SK-N-SH treated with all-trans-retinoic acid at 6 μM for 48 hours (cell line): ENCODE measurements around the gene CAMK2B.

Source experiments
- ARNTL ChIP-seq: fragments of 450-650 bp; formaldehyde crosslinking; IDR thresholded peaks from 2 replicates; pipeline ENCODE4 v1.5.0; 2020; ENCODE audit warnings: low read depth, mild to moderate bottlenecking, moderate library complexity, borderline replicate concordance
- CREB5 ChIP-seq: fragments of 250-450 bp; sonication (Bioruptor Pico); IDR thresholded peaks from 2 replicates; pipeline ENCODE4 v1.5.1; 2020; ENCODE audit warnings: low read depth, mild to moderate bottlenecking, moderate library complexity
- CSRNP3 ChIP-seq: fragments of 250-450 bp; sonication (Bioruptor Pico); IDR thresholded peaks from 2 replicates; pipeline ENCODE4 v1.5.1; 2021; ENCODE audit warnings: mild to moderate bottlenecking, moderate library complexity
- GLIS3 ChIP-seq: fragments of 250-450 bp; sonication (Bioruptor Pico); IDR thresholded peaks from 2 replicates; pipeline ENCODE4 v1.5.0; 2020; ENCODE audit warnings: mild to moderate bottlenecking, moderate library complexity
- PATZ1 ChIP-seq: fragments of 250-450 bp; sonication (Bioruptor Pico); IDR thresholded peaks from 2 replicates; pipeline ENCODE4 v1.8.0; 2020; ENCODE audit warnings: mild to moderate bottlenecking, moderate library complexity, borderline replicate concordance
- PPARA ChIP-seq: fragments of 250-450 bp; sonication (Bioruptor Pico); IDR thresholded peaks from 2 replicates; pipeline ENCODE4 v1.5.0; 2020; ENCODE audit warnings: mild to moderate bottlenecking, borderline replicate concordance
- RARB ChIP-seq: fragments of 250-450 bp; sonication (Bioruptor Pico); IDR thresholded peaks from 2 replicates; pipeline ENCODE4 v1.8.0; 2021; ENCODE audit warnings: mild to moderate bottlenecking, moderate library complexity
- SNAI2 ChIP-seq: fragments of 250-450 bp; sonication (Bioruptor Pico); IDR thresholded peaks from 2 replicates; pipeline ENCODE4 v1.5.0; 2020; ENCODE audit warnings: mild to moderate bottlenecking, moderate library complexity
- TCF4 ChIP-seq: fragments of 250-450 bp; sonication (Bioruptor Pico); IDR thresholded peaks from 2 replicates; pipeline ENCODE4 v1.8.0; 2021; ENCODE audit warnings: mild to moderate bottlenecking, moderate library complexity, borderline replicate concordance
- TOX ChIP-seq: fragments of 250-450 bp; sonication (Bioruptor Pico); IDR thresholded peaks from 2 replicates; pipeline ENCODE4 v1.8.0; 2021; ENCODE audit warnings: mild to moderate bottlenecking, moderate library complexity, borderline replicate concordance
- TSHZ2 ChIP-seq: fragments of 250-450 bp; sonication (Bioruptor Pico); IDR thresholded peaks from 2 replicates; pipeline ENCODE4 v1.5.0; 2020; ENCODE audit warnings: mild to moderate bottlenecking, moderate library complexity
- ZFP3 ChIP-seq: fragments of 250-450 bp; sonication (Bioruptor Pico); IDR thresholded peaks from 2 replicates; pipeline ENCODE4 v1.5.0; 2020; ENCODE audit warnings: mild to moderate bottlenecking, moderate library complexity
- ZFP30 ChIP-seq: fragments of 450-650 bp; formaldehyde crosslinking; IDR thresholded peaks from 2 replicates; pipeline ENCODE4 v1.5.0; 2022; ENCODE audit warnings: mild to moderate bottlenecking, moderate library complexity
- ZNF70 ChIP-seq: fragments of 450-650 bp; formaldehyde crosslinking; IDR thresholded peaks from 2 replicates; pipeline ENCODE4 v1.5.0; 2020; ENCODE audit warnings: mild to moderate bottlenecking, moderate library complexity

- TF ChIP-seq TCF4 (no peak), GLIS3 (CRISPR knock-in tag) (no peak), ZNF70 (CRISPR knock-in tag) (no peak), PPARA (no peak), TOX (CRISPR knock-in tag) (no peak), ZFP30 (CRISPR knock-in tag) (no peak), SNAI2 (CRISPR knock-in tag) (no peak), TSHZ2 (CRISPR knock-in tag) (no peak), CSRNP3 (CRISPR knock-in tag) (no peak), CREB5 (no peak), RARB (CRISPR knock-in tag) (no peak), PATZ1 (CRISPR knock-in tag) (no peak), ARNTL (no peak), ZFP3 (CRISPR knock-in tag) (no peak)
Observed at GRCh38 chr7:44268671-44269070, 56.7 kb downstream of the CAMK2B start.
